K562 (cell line): ENCODE measurements around the gene OR56A4. TPM values are rescaled to one million over a fixed set of nuclear protein-coding genes. Genes with fewer than 3 reads are reported as not detected.

Experiments
- ARID2 ChIP-seq: fragments of 450-650 bp; IDR thresholded peaks from 2 replicates; pipeline ENCODE4 v1.6.1; 2017; ENCODE audit warnings: antibody characterized with exemption, mild to moderate bottlenecking
- polyA plus RNA-seq, 8 experiments: library from polyadenylated mRNA; depleted of rRNA in 4 of 8; stranded (reverse) in 5 of 8; unstranded in 3 of 8; fragments of >200 nt; fragmentation: Nextera tagmentation in 2 of 8; fragmentation: Illumina TruSeq in 1 of 8; extraction: Ambion mirVana in 2 of 8; extraction: Trizol in 1 of 8; gene quantifications; 2 replicates each; pipeline versions ENCODE4 v1.2.1 to v1.2.3, GENCODE V29; 2011 to 2014; ENCODE audit warnings: inconsistent platforms in 1 of 8, missing spikeins in 1 of 8
- total RNA-seq, 7 experiments: library from RNA; depleted of rRNA in 6 of 7; stranded (reverse); fragments of >200 nt in 6 of 7; fragmentation: Illumina TruSeq in 2 of 7; extraction: Trizol in 2 of 7; gene quantifications; 2 replicates each; pipeline versions ENCODE4 v1.2.1 to v1.2.3, GENCODE V29; 2011 to 2021; ENCODE audit warnings: low replicate concordance in 1 of 7
- TF ChIP-seq, protein P1 (sequence below), 2 experiments: fragments of 450-650 bp; formaldehyde crosslinking in 1 of 2; IDR thresholded peaks; 2 replicates each; pipeline versions ENCODE4 v1.4.0 to v1.6.1; 2014 to 2020; ENCODE audit warnings: mild to moderate bottlenecking in 2 of 2, borderline replicate concordance in 1 of 2, low read depth in 1 of 2
- TF ChIP-seq, protein P2 (sequence below), 3 experiments: IDR thresholded peaks in 2 of 3; conservative IDR thresholded peaks in 1 of 3; 2 replicates each; pipeline ENCODE4 v1.5.1; 2011 to 2012; ENCODE audit warnings: low read length in 3 of 3, mild to moderate bottlenecking in 3 of 3, control low read depth in 2 of 3, improper control_type of control experiment in 1 of 3, inconsistent platforms in 1 of 3, low read depth in 1 of 3, mixed read lengths in 1 of 3, moderate library complexity in 1 of 3; ENCODE audit not compliant: insufficient read depth in 2 of 3

OR56A4 gene
- total and polyA plus RNA-seq, 9 of the 15 experiments (the other 6 are each of a cell fraction or from before 2014, with no cell fraction given) = not detected

DNA sequence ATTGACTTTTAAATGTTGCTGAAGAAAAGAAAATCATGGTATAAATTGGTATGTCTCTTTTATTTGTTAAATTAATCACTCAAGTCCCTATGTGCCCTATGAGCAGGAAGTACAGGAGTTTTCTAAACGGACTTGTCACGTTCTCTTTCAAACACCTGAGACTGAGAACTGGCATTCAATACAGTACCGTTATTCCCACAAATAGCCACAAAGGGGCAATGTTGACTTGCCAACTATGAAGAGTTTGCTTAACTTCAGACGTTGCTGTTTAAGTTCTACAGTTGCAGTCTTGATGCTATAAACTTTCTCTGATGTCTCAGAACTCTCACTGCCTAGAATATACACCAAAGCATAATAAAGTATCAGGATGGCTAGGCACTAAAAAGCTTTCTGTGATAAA, 16.2 kb upstream of the OR56A4 start (continued):
- TF ChIP-seq, protein P1, sequence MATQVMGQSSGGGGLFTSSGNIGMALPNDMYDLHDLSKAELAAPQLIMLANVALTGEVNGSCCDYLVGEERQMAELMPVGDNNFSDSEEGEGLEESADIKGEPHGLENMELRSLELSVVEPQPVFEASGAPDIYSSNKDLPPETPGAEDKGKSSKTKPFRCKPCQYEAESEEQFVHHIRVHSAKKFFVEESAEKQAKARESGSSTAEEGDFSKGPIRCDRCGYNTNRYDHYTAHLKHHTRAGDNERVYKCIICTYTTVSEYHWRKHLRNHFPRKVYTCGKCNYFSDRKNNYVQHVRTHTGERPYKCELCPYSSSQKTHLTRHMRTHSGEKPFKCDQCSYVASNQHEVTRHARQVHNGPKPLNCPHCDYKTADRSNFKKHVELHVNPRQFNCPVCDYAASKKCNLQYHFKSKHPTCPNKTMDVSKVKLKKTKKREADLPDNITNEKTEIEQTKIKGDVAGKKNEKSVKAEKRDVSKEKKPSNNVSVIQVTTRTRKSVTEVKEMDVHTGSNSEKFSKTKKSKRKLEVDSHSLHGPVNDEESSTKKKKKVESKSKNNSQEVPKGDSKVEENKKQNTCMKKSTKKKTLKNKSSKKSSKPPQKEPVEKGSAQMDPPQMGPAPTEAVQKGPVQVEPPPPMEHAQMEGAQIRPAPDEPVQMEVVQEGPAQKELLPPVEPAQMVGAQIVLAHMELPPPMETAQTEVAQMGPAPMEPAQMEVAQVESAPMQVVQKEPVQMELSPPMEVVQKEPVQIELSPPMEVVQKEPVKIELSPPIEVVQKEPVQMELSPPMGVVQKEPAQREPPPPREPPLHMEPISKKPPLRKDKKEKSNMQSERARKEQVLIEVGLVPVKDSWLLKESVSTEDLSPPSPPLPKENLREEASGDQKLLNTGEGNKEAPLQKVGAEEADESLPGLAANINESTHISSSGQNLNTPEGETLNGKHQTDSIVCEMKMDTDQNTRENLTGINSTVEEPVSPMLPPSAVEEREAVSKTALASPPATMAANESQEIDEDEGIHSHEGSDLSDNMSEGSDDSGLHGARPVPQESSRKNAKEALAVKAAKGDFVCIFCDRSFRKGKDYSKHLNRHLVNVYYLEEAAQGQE (IDR thresholded peaks at IDR 0.05; ENCODE audit: borderline replicate concordance) = peak; percentile 75
- TF ChIP-seq, protein P1 (CRISPR knock-in tag; IDR thresholded peaks at IDR 0.05; ENCODE audit: low read depth) = no peak
- peak; percentile 39; the same call in 1 of the 2 replicates for TF ChIP-seq ARID2
- TF ChIP-seq, protein P2, sequence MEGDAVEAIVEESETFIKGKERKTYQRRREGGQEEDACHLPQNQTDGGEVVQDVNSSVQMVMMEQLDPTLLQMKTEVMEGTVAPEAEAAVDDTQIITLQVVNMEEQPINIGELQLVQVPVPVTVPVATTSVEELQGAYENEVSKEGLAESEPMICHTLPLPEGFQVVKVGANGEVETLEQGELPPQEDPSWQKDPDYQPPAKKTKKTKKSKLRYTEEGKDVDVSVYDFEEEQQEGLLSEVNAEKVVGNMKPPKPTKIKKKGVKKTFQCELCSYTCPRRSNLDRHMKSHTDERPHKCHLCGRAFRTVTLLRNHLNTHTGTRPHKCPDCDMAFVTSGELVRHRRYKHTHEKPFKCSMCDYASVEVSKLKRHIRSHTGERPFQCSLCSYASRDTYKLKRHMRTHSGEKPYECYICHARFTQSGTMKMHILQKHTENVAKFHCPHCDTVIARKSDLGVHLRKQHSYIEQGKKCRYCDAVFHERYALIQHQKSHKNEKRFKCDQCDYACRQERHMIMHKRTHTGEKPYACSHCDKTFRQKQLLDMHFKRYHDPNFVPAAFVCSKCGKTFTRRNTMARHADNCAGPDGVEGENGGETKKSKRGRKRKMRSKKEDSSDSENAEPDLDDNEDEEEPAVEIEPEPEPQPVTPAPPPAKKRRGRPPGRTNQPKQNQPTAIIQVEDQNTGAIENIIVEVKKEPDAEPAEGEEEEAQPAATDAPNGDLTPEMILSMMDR (IDR thresholded peaks at IDR 0.05 in 2 of 3, conservative IDR thresholded peaks at IDR 0.05 in 1 of 3; ENCODE audit: insufficient read depth in 2 of 3, low read depth in 1 of 3, low read length in 3 of 3) = peak; percentile 53 to 72 (median 54); a peak in 5 of 6 replicates
